ENCODE measurements around the gene AGBL4.

Gene AGBL4

GRCh38 chr1:48761986-48762385 lies 1261.8 kb downstream of the AGBL4 start:
- DNase-seq (ENCODE audit: low read depth), result no peak

GRCh38 chr1:48761411-48761810 lies 1262.3 kb downstream of the AGBL4 start:
- no peak for DNase-seq (ENCODE audit: low read depth)

- DNase-seq (ENCODE audit: low read depth), result no peak
Observed at GRCh38 chr1:48760857-48761256, 1262.9 kb downstream of the AGBL4 start.

- no peak for DNase-seq (ENCODE audit: low read depth)
Observed at GRCh38 chr1:48758976-48759375, 1264.8 kb downstream of the AGBL4 start.

GRCh38 chr1:48757363-48757762 lies 1266.4 kb downstream of the AGBL4 start:
- DNase-seq (ENCODE audit: low read depth), result no peak

DNA sequence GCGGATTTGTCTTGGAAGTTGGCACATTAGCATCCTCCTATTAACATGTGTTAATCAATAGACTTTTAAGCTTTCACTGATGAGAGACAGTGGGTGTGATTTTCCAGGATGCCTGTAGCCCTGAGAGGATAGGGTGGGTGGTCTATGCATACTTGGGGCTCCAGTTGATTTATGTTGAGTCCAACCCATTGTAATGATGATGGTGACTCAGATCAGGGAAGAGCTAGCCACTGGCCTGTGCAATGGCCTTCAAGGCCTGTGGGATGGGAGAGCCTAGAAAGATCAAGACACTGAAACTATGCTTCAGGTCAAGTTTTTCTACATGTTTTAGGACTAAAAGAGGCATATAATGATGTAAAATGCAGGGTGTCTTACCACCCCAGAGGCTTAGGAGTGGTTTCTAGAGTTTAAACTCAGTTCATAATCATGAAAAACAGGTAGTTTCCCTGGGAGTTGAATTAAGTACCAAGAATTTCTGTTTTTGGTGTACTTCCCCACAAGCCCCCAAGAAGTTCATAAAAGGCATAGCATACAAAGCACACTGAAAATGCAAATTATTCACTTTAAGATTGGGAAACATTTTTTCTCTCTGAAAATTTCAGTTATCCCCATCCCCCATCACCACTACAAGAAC lies 1267.0 kb downstream of the AGBL4 start:
- DNase-seq (ENCODE audit: low read depth), result no peak

DNA sequence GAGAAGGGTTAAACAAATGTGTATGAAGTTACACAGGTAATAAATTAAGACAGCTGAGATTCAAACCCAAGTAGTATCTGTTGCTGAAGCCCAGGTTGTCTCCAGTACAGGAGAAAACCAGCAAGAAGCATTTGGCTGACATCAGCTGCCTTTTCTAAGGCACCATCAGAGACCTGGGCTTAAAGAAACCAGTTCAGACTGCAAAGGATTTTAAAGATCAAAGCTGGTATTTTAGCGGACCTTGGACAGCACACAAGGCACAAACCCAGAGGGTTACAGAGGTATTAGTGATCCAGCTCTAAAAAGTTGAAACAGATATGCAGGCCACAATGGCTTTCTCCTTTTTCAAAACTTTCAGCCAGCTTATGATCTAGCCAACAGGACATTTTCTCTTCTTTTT lies 1270.5 kb downstream of the AGBL4 start:
- no peak for DNase-seq (ENCODE audit: low read depth)

GRCh38 chr1:48750109-48750508 lies 1273.6 kb downstream of the AGBL4 start:
- DNase-seq (ENCODE audit: low read depth), result no peak

DNA sequence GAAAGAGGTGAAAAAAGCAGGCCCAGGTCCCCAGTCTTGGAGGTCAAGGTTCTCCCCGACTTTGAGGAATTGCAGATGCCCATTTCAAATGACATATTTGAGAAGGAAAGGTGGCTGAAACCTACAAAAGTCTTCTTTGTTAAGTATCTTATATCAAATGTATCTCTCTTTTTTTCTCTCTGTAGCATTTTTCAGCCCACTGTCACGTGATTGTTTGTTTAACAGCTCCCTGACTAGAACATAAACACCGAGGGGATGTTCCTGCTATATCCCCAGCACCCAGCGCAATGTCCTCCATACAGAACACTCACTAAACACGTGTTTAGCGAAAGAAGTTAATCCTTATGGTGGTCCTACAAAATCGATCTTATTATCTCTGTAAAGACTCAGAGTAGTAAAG lies 1274.7 kb downstream of the AGBL4 start:
- no peak for DNase-seq (ENCODE audit: low read depth)

DNA sequence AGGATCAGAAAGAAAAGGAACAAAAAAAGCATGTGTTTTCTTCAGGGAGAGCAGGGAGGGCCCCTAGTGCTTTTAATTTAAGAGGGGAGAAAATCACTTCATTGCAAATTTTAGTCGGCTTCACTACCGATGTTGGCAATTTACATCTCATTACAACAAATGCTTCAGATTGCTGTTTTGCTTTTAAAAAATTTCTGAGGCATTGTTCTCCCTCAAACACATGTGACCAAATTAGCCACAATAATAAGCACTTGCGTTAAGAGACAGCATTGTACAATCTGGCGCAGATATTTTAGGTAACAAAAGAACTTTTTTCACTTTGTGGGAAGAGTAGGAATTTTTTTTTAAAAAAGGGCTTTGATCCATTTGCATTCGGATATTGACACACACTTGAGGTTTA lies 1276.8 kb downstream of the AGBL4 start:
- no peak for DNase-seq (ENCODE audit: low read depth)

GRCh38 chr1:48744032-48744431 lies 1279.7 kb downstream of the AGBL4 start:
- DNase-seq (ENCODE audit: low read depth), result no peak

- DNase-seq (ENCODE audit: low read depth), result no peak
Observed at GRCh38 chr1:48743480-48743879, 1280.3 kb downstream of the AGBL4 start.

DNA sequence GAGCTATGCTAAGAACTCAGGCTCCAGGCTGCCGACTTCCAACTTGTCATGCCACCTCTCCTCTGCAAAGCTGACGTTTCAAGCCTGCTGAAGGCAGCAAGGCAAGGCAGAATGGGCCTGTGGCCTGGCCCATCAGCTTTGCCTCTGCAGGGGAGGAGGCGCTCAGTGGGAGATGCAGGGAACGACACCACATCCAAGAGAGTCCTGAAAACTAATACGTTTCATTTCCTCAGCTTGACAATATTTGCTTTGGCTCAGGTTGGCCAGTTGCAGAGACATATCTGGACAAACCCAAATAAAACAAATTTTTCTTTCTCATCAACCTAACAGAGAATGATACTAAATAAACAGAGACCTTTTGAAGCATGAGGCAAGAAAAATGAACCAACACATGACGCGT lies 1282.4 kb downstream of the AGBL4 start:
- no peak for DNase-seq (ENCODE audit: low read depth)

- DNase-seq (ENCODE audit: low read depth), result no peak
Observed at GRCh38 chr1:48740621-48741020, 1283.1 kb downstream of the AGBL4 start.

DNA sequence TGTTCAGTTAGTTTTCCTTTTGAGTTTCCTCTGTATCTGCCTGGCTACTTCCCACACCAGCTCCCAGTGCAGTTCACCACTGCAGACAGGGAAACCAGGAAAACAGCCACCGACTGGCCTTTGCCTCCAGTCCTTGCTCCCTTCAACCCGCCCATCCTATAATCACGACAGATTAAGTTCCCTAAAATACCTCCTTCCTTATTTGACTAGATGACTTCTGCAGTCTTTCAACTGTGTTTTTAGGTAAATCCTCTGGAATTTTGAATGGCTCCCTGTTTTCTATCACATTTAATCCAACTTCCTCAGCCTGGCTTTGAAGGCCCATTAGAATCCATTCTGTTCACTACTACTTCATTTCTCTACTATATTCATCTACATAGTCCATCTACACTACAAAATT lies 1284.7 kb downstream of the AGBL4 start:
- no peak for DNase-seq (ENCODE audit: low read depth)

- DNase-seq (ENCODE audit: low read depth), result no peak
Observed at GRCh38 chr1:48738356-48738755, 1285.4 kb downstream of the AGBL4 start.

DNA sequence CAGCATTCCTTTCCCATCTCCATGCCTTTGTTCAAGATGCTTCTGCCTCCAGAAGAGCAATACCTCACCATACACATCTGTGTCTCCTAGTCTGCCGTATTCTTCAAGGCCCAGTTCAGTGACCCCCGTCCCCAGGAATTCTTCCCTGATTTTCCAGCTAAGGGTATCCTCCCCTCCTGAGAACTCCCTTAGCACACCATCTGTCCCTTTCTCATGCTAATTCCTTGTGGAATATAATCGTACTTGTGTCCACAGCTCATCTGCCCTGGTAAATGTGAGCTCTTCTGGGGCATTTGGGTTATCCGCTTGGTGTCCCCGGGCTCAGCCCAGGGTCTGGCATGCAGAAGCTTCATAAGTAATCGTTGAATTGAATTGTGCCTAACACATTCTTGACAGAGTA lies 1288.0 kb downstream of the AGBL4 start:
- no peak for DNase-seq (ENCODE audit: low read depth)

DNA sequence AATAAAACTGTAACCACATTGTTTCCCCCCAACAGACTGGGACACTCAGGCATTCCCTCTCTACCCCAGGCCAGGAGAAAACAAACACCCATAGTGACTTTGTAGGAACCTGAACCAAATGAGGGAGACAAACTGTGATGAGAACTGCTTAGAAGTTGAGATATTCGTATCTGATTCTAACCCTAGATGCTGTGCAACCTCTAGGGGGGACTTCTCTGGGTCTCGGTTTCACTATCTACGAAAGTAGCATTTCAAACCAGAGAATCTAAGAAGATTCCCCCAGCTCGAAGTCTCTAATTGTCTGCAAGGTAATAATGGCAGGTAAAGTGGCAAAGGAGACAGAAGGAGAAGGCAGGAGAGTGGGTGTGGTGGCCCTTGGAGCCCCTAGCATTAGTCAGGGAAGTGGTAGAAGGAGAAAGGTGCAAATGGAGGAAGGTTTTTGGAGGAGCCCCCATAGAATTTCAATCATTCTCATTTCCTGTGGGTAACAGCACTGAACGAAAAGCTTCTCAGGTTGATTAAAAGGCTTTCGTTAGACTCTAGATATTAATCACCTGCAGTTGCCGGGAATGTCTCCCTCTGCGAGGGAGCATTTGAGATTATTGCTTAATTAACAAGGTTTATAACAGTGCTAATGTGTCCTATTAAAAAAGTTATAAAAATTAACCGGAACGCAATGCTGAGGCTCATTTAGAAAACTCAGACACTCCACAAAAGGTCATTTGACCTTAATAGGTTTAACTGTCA lies 1293.4 kb downstream of the AGBL4 start:
- no peak for DNase-seq (ENCODE audit: low read depth)

DNA sequence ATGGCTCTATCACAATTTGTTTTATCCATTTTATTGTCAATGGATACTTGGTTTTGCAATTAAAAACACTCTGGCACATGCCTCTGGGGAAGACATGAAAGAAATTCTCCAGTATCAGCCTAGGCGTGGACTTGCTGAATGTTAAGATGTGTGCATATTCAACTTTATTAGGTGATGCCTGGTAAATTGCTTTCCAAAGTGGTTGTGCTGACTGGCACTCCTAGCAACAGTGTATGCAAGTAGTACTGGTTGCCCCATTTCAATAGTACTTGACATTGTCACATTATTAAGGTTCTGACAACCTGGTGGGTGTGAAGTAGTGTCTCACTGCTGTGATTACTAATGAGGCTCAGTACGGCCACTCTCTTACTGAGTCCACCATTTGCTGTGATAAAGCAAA lies 1295.2 kb downstream of the AGBL4 start:
- no peak for DNase-seq (ENCODE audit: low read depth)

GRCh38 chr1:48726557-48727215 lies 1297.1 kb downstream of the AGBL4 start:
- DNase-seq (ENCODE audit: low read depth), result no peak

- DNase-seq (ENCODE audit: low read depth), result no peak
Observed at GRCh38 chr1:48726139-48726538, 1297.6 kb downstream of the AGBL4 start.

DNA sequence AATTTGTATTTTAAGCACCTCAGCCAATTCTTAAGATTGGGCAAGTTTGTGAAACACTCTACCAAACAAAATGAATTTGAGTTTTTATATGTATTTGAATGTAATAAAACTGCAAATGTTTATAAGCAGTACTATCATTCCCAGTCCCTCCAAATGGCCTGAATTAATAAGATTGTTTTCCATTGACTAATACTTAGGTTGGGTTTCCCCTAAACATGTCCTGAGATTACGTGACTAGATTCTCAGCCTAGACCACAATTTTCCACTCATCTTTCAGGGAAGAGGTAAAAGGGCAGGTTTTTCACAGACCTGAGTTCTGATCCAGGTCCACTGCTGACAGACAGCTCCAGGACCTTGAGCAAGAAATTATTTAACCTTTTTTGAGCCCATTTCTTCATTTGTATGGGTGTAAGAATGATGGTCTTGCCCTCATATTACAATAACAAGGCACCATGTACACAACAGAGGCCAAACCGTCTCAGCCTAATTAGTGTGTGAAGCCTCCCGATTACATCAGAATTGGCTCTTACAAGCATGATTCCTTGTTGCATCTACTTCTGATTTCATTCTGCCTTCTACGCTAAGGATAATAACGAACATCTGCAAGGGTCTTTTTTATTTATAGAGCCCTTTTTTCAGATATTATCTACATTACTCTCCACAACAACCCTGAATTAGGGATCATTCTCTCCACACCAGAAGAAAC lies 1298.3 kb downstream of the AGBL4 start:
- DNase-seq (ENCODE audit: low read depth), result no peak

GRCh38 chr1:48720929-48721328 lies 1302.8 kb downstream of the AGBL4 start:
- DNase-seq (ENCODE audit: low read depth), result no peak

Measured in CMK (cell line).